GM18858 (cell line): ENCODE results near the gene ARHGAP5.

Source experiments
- ATAC-seq: cut with Tn5 transposase; IDR thresholded peaks from one replicate; pipeline ENCODE4 v1.9.1; 2021; ENCODE audit not compliant: unreplicated experiment

Gene ARHGAP5

DNA sequence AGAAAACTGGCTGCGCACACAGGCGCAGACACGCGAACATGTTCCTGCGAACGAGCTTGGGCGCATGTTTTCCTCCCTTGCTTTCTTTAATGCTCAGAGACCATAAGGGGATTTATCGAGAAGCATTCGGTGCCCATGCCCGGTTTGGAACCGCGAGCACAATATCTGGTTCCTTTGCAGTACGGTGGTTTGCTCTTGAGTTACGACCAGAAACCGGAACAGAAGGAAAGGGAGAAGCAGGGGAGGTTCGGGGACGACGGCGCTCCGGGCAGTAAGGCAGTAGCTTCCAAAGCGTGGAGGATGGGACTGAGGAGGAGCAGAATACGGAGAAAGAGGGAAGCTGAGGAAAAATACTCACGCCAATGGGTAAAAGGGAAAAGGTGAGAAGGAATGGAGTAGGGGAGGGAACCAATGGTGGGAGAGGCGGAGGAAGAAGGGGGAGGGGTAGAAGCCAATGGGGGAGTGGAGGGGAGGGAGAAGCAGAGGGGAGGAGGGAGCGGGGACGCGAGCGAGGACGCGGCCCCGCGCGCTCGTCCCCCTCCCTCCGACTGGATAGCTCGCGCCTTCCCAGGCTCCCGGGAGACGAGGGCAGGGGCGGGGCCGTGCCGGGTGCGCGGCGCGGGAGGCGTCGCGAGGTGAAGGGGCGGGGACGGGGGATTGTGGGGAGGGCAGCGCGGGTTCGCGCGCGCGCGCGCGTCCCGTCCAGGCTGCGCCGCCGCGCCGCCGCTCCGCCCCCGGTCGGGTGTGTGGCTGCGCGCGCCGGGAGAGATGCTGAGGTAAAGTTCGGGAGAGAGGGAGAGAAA is 625 bp upstream of the ARHGAP5 start:
- ATAC-seq, result peak; percentile 35

DNA sequence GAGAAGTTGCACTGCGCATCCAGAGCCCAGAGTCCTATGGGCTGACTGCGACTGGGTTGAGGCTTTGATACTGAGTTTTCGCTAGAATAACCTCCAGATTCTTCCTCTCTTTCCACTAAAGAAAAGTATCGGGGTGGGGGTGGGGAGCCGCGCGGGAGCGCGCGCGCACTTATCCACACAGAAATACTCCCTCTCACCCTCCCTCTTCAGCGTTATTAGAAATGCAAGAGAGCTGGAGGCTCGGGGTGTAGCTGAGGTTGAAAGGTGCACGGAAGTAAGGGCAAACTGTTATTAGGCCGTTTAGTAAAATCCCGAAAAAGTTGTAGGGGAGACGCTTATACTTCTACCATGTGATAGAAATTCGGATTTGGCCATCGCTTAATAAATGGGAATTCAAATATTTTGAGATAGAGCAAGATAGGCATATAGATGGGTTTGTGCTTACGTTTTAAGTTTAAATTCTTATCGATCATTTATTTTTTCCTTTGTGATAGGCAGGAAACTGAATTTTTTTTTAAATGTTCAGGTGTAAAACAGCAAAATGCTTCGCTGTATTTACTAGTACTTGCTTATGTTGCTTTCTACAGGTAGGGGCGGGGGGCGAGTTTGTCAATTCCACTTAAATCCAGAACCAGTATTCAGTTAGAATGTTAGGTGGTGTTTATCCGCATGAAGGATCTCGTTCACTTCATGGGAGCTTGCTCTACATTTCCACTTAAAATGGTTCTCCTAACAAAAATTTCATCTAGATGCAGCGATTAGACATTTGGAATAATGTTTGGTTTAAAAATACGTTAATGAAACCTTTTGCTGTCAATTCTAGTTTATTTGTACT is 1.1 kb downstream of the ARHGAP5 start:
- ATAC-seq, result no peak

DNA sequence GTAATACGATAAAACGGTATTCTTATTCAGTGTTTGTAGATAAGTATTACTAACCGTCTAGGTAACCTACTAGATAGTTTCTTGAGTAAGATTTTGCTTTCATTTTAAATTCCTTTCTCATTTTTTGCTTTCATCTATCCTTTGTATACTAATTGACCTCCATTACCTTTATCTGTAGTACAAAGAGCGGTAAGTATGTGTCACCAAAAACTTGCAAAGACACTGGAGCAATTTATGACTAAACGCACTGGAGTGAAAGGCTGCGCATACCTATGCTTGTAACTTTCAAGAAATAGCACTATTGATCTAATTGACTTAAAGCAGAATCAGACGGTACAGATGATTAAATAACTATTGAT is 1.7 kb downstream of the ARHGAP5 start:
- no peak for ATAC-seq

DNA sequence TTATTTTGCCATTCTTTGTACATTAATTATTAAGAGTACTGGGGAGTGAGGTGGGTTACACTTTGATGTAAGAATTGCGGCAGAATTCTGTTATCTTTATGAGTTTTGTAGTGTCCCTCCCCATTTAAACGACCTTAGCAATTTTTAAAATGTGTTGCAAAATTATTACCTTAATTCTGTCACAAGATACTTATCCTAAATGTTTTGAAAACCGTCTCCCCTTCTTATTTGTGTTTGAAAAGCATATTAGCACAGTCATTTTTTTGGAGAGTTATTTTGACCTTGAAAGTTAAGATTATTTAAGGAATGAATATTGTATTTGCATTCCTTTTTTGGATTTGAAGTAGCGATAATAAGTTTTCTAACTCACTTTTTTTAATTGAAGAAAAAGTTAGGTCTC is 2.2 kb downstream of the ARHGAP5 start:
- no peak for ATAC-seq

DNA sequence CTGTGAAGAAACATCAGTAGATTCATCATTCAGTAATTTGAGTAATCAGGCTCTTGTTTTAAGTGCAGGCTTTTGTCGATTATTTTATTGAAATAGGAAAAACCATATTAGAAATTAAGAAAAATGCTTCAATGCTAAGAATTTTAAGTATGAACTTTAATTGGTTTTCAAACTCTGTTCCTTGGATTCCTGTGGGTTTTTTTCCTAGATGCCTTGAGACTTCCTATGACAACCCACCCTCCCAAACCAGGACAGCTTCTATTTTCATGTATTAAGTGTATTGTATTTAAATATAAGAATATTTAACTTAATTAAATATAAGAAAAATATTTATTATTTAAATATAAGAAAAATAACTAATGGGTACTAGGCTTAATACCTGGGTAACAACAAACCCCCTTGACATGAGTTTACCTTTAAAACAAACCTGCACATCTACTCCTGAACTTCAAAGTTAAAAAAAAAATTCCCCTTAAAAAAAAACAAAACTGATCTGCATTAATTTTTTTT is 3.0 kb downstream of the ARHGAP5 start:
- no peak for ATAC-seq

DNA sequence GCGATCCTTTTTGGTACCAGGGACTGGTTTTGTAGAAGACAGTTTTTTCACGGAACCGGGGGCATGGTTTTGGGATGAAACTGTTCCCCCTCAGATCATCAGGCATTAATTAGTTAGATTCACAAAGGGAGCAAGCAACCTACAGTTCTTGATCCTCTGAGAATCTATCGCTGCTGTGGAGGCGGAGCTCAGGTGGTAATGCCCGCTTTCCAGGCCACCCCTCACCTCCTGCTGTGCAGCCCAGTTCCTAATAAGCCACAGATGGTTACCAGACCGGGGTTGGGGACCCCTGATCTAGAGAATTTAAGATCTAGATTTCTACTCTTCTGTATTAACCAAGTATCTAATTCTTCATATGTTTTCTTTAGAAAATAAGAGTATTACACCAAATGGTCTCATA is 4.8 kb downstream of the ARHGAP5 start:
- no peak for ATAC-seq

- no peak for ATAC-seq
These were observed 6.2 kb downstream of the ARHGAP5 start for GRCh38 chr14:32083315-32083624.

- no peak for ATAC-seq
These were observed 6.7 kb downstream of the ARHGAP5 start for GRCh38 chr14:32083789-32084188.

DNA sequence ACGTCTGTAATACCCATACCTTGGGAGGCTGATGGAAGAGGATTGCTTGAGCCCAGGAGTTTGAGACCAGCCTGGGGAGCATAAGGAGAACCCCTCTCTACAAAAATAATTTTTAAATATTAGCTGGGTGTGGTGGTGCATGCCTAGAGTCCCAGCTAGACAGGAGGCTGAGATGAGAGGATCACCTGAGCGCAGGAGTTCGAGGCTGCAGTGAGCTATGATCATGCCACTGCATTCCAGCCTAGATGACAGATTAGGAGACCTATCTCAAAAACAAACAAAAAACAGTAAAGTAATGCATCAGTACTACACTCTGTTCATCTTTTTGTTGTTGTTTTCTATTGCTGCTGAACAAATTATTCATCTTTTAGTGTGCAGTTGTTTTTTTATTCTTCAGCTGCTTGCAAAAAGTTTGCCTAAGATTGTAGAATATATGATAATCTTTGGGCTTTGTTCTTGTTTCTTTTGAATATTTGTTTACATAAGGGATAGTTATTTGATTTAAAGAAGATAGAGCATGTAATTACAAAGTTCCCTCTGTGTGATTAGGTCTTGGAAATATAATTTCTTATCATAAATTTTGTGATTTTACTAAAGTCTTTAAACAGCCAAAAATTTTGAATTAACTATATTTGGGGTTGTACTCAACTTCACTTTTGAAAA is 8.2 kb downstream of the ARHGAP5 start:
- no peak for ATAC-seq

GRCh38 chr14:32085845-32086383 is 8.8 kb downstream of the ARHGAP5 start:
- ATAC-seq, result no peak

DNA sequence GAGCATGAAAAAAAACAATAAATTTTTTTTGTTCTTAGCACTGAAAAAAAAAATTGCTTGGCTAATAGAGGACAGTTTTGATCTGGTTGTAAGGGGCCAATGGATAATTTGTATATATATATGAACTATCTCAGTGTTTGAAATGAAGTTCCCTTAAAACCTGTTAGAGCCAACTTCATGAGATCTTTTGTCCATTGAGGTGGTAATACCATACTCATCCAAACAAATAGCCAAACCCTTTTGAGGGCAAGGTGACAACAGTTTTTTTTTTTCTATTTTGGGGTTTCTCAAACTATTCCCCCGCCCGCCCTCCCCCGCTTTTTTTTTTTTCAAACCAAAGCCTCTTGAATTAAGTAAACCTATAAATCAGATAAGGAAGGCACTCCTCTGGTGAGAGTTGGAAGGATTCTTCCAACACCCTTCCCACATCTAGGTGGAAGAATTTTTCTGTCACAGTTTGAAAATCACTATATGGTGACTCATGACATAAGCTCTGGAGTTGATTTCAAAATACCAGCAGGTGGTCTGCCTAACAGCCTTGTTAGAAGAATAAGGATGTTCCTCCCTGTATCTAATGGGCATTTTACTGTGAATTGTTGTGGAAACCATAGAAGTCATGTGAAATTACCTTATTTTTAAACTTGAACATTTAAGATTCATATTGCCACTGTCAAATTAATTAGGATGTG is 10.2 kb downstream of the ARHGAP5 start:
- no peak for ATAC-seq

- no peak for ATAC-seq
These were observed 10.8 kb downstream of the ARHGAP5 start for GRCh38 chr14:32087907-32088306.

- no peak for ATAC-seq
These were observed 13.6 kb downstream of the ARHGAP5 start for GRCh38 chr14:32090686-32091085.

DNA sequence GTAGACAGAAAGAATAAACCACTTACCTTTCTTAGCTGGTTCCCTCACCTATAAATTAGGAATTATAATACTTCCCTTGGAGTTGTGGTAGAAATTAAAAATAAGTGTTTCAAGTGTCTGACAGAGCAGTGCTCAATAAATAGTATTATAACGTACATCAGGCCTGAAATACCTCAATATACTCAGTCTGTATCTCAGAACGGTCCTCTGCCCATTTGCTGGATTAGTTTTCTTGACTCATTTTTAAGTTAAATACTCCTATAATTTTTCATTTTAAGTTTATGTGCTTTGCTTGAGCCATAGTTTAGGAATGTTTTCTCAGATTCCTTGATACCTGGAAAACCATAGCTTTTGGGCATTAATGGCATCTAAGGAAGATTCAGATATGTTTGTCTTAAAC is 22.4 kb downstream of the ARHGAP5 start:
- ATAC-seq, result no peak

DNA sequence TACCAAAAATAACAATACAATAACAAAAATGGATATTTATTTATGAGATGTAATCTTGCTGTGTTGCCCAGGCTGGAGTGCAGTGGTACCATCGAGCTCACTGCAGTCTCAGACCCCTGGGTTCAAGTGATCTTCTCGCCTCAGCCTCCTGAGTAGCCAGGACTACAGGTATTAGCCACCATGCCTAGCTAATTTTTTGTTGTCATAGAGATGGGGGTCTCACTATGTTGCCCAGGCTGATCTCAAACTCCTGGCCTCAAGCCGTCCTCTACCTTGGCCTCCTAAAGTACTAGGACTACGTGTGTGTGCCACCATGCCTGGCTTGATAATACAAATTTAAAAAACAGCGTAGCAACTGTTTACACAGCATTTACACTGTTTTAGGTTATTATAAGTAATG is 23.1 kb downstream of the ARHGAP5 start:
- no peak for ATAC-seq

GRCh38 chr14:32102152-32102787 is 25.2 kb downstream of the ARHGAP5 start:
- ATAC-seq, result peak; percentile 80

GRCh38 chr14:32102968-32103367 is 25.9 kb downstream of the ARHGAP5 start:
- ATAC-seq, result no peak

DNA sequence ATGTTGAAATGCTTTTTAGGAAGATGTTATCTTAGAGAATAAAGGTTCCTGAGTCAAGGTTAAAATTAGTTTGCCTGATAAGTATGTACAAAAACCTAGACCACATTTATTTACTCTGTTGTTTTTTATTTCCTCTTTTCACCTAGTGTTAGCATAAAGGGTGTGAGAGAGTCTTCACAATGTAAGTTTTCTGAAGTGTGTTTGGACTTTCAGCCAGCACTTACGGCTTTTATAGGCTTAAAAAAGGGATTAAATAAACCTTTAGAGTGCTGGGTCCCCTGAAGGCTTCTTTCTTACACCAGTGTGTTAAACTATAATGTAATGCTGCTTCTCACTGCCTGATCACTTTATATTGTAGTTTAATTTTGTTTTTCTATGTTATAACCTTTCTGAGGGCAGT is 27.2 kb downstream of the ARHGAP5 start:
- ATAC-seq, result no peak

- no peak for ATAC-seq
These were observed 27.7 kb downstream of the ARHGAP5 start for GRCh38 chr14:32104803-32105202.
